Brain pericyte (primary cell): ENCODE data around the gene GPR152.
"Not testable (repeated sequence)": the region's sequence is repeated elsewhere in the genome, so short reads cannot be mapped to it uniquely, and the experiment has no call there.

ENCODE experiments used
- DNase-seq: peaks from one replicate; pipeline ENCODE4 v3.0.0-alpha.2; 2012; ENCODE audit warnings: low read depth, low spot score

GPR152 gene

DNA sequence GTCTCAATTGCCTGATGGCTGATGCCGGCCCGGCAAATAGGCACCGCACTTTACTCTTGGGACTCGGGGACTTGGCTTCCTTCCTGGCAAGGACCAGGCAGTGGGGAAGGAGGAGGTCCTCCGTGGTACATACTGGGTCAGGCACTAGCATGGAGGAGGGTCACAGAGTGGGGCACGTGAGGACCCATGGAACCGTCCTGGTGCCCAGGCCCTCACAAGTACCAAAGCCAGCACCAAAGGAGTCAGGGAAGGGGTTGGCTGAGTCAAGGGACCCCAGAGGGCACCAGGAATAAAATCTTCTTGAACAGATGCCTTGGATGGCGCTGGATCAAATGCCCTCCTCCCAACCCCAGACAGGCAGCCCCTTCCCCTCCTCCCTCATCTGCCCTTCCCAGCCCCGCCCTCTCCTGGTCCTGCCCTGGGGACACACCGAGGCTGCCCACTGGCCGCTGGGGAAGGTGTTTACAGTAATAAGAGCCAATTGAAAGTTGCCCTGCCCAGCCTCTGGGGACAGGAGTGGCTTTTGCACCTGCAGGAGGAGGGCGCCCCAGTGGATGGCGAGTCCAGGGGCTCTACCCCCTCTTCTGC is 42.7 kb downstream of the GPR152 start:
- no peak for DNase-seq

DNA sequence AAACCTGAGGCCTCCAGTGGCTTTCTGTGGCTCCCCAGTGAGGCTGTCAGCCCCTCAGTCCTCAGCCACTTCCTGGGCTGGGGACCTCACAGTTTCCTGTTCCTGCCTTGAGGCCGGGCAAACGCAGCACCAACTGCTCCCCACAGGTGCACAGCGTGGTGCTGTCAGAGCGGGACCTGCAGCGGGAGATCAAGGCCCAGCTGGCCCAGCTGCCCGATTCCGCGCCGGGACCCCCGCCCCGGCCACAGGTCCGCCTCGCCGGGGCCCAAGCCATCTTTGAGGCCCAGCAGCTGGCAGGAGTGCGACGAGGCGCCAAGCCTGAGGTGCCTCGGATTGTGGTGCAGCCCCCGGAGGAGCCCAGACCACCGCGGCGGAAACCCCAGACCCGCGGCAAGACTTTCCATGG is 43.3 kb downstream of the GPR152 start:
- DNase-seq, result no peak

DNA sequence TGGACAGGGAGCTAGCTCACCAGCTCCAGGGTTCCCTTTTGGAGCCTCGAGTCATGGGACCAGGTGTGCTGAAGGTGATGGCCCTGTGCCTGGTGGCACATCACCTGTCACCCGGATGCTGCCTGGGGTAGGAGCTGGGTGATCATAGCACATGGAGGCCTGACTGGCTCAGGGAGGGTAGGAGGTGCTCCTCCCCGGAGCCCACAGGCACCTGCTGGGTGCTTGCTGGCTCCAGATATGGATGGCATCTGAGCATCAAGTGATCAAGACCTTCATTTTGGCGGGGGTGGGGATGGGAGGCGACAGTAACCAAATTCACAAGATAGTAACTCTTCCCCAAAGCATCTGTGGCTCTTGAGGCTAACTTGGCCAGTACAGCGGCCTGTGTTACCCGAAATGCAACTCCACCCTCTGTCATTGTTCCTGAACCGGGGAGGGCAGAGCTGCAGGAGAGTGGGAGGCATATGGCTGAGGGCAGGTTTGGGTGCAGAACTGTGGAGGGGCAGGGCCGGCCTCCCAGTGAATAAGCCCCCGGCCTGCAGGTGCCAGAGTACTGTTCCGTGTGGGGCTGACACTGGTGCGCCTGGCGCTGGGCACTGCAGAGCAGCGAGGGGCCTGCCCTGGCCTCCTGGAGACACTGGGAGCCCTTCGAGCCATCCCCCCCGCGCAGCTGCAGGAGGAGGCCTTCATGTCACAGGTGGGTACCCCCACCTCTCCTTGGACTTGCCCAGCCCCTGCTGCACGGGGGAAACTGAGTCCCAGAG is 43.9 kb downstream of the GPR152 start:
- DNase-seq, result no peak

DNA sequence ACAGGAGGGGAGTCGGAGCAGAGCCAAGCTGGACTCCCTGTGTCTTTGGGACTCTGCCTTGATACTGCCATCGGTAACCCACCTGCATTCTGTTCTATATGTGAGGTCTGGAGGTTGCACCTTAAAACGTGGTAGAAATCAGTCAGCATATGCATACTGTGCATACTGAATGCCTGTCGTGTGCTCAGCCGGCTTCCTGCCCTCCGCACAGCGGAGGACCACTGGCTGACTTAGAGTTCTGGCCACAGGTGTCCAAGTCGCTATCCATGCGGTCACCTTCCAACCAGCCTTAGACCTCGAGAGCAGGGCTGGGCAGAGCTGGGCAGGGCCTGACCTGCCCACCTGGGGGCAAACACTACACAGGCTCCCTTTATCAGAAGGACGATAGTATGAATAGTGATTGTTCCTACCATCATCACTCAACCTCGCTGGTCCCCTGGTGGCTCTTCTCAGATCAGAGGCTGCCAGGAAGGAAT is 44.8 kb downstream of the GPR152 start:
- DNase-seq, result no peak

DNA sequence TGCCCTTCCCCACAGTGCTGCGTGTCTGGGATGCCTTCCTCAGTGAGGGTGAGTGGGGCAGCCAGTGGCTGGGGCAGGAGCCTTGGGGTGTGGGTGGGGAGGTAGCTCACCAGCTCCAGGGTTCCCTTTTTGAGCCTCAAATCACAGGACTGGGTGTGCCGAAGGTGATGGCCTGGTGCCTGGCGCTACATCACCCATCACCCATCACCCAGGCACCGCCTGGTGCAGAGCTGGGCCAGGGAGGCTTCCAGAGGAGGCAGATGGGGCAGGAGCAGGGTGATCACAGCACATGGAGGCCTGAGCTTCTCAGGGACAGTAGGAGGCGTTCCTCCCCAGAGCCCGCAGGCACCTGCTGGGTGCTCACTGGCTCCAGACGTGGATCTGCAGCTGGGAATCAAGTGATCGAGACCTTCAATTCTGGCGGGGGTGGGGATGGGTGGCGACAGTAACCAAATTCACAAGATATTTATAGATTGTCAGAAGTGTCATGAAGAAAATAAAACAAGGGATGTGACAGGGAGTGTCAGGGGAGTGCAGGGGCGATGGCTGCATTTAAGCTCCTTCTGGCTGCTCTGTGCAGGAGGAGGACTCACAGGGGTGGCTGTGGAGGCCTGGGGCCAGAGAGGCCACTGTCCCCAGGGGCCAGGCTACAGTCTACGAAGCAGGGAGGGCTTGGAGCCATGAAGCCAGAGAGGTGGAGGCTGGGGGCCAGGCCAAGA is 45.4 kb downstream of the GPR152 start:
- no peak for DNase-seq

DNA sequence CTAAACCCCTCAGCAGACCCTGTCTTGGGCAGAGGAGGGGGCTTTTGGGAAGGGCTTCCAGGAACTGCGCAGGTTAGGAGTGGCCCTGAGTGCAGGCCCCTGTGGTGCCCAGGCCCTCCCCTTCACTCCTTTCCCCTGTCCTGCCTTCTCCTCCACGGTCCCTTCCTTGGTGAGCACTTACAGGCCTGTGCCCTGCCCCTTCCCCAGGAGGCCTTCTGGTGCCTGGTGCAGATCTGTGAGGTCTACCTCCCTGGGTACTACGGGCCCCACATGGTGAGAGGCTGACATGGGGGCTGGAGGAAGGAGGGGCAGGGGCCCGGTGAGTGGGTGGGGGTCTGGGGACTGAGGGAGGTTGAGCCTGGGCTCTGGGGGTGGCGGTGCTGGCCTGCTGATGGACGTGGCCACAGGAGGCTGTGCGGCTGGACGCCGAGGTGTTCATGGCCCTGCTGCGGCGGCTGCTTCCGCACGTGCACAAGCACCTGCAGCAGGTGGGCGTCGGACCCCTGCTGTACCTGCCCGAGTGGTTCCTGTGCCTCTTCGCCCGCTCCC is 46.0 kb downstream of the GPR152 start:
- no peak for DNase-seq

DNA sequence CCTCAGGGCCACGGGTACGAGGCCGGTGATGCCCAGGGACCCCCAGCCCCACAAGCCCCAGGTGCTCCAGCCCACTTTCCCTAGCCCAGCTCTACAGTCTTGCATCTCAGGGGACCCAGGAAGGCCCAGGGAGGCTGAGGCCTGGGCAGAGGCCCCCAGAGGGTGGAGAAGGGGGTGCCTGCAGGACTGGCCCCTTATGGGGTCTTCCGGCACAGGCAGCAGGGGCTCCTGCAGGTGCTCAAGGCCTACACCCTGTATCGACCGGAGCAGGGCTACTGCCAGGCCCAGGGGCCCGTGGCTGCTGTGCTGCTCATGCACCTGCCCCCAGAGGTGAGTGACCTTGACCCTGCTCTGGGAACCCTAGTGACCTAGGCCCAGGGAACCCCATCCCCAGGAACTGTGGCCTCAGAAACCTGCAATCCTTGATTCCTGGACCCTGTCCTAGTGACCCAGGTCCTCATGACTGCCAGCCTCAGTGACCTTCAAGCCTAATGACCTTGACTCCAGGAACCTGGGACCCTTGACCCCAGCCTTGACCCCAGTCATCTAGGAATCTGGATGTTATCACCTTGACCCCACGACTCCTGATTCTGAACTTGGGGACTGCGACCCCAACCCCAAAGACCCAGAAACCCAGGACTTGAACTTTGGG is 46.7 kb downstream of the GPR152 start:
- no peak for DNase-seq

DNA sequence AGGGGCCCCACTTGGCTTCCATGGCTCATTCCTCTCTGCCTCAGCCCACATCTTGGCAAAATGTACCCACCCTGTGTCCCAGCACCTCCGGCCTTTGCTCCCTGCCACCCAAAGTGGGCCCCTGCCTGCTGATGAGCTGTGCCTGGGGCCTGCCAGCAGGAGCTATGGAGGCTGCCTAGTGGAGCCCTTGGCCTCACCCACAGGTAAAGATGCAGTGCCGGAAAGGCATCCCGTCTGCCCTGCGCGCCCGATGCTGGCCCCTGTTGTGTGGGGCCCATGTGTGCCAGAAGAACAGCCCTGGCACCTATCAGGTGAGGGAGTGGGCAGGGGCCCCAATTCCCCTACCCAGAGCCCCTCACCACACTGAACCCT is 47.3 kb downstream of the GPR152 start:
- no peak for DNase-seq

DNA sequence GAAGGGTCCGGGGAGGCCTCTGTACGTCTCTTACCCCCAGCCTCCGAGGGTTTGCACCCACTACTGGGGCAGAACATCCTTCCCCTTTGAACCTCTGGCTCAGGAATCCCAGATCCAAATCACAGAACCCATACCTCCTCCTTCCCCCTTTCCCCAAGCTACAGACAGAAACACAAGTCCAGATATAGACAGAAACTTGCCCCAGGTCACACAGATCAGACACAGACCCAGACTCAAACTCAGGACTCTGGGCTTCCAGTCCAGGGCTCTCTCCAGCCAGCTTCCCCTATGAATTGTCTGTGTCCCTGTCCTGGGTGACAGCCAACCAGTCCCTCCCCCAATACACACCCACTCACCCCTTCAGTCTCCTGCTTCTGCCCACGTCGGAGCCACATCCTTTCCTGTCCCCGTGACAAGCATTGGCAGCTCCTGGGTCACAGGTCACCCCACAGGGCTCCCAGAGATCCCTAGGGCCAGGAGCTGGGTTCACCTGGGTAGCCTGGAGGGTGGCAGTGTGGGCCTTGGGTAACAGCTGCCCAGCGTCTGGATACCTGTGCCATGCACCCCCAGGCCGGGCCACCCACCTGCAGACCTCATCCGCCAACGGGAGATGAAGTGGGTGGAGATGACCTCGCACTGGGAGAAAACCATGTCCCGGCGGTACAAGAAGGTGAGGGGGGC is 47.9 kb downstream of the GPR152 start:
- no peak for DNase-seq

DNA sequence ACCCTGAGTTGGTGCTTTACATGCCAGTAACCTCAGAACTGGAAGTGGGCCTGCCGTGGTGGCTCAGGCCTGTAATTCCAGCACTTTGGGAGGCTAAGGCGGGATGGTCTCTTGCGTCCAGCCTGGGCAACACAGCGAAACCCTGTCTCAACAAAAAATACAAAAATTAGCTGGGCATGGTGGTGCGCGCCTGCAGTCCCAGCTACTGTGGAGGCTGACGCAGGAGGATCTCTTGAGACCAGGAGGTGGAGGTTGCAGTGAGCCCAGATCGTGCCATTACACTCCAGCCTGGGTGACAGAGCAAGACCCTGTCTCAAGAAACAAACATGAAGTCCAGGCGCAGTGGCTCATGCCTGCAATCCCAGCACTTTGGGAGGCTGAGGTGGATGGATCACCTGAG is 49.4 kb downstream of the GPR152 start:
- DNase-seq, result not testable (repeated sequence)

DNA sequence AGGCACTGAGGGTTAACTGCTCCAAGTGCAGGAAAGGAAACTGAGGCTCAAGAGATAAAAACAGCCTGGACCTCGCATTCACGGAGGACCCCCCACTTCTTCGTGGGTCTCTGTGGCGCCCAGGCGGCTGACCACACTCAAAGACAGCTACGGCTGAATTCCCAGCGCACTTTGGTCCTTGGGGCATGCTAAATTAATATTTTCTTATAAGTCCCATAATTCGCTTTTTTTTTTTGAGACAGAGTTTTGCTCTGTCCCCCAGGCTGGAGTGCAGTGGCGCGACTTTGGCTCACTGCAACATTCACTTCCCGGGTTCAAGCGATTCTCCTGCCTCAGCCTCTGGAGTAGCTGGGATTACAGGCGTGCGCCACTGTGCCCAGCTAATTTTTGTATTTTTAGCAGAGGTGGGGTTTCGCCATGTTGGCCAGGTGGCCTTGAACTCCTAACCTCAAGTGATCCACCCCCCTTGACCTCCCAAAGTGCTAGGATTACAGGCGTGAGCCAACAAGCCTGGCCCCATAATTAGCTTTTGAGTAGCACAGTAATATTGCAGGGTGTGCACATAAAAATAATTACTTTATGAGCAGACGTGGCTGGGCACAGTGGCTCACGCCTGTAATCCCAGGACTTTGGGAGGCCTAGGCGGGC is 50.2 kb downstream of the GPR152 start:
- DNase-seq, result not testable (repeated sequence)

DNA sequence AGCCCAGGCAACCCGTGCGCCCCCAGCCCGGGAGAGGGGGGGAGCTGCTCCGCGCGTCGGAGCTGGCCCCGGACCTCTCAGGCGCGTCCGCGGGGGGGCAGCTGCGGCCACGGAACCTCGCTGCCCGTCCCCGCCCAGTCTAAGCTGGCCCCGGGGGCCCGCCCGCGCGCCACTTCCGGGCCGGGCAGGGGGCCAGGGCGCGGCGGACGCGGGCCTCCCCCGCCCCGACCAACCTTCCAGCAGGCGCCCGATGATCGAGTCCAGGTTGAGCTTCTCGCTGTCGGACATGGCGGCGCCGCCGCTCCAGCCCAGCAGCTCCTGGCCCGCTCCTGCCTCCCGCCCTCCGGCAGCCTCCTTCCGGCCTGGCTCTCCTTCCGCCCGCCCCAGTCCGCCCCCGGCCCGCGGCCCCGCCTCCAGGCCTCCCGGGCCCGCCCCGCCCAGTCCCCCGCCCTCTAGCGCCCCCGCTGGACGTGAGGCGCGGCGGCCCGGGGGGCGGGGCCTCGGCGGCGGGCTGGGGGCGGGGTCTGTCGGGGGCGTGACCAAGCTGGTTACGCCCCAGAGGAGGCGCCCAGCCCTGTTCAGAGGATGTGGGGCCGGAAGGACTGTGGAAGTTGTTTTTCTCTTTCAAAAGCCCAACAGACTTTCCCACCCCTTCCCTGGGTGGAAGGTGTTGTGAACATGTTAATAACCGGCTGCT is 50.9 kb downstream of the GPR152 start, which contains the start of gene PPP1CA:
TSS of gene PPP1CA (minus strand) at position 364 of the 697 bp plus-strand sequence. CDS start at position 288, 76 bp downstream.
- no peak for DNase-seq
